Measurements from ENCODE around the gene TNK2.
"Not testable (repeated sequence)": the region's sequence is repeated elsewhere in the genome, so short reads cannot be mapped to it uniquely, and the experiment has no call there.

- TF ChIP-seq CTCF (IDR thresholded peaks at IDR 0.05); EZH2 (IDR thresholded peaks at IDR 0.05; ENCODE audit: borderline replicate concordance, insufficient read depth, low read depth, low read length, poor library complexity, severe bottlenecking): not testable (repeated sequence)
Observed at GRCh38 chr3:195951443-195952177, 43.3 kb upstream of the TNK2 start.
